A673 (cell line): ENCODE data around the gene PRDM16.

Experiments used
- EZH2 ChIP-seq: fragments of 200-600 bp; sonication (generic); IDR thresholded peaks from 2 replicates; pipeline ENCODE4 v1.6.1; 2017; ENCODE audit warnings: borderline replicate concordance, low read depth, mild to moderate bottlenecking, mixed read lengths, antibody characterized with exemption, low read length; ENCODE audit not compliant: poor library complexity, severe bottlenecking
- TF ChIP-seq, protein P1 (sequence below): fragments of 300-800, 200-600 bp; sonication (generic); conservative IDR thresholded peaks from 2 replicates; pipeline ENCODE4 v1.5.1; 2017; ENCODE audit warnings: low read depth, mild to moderate bottlenecking, antibody characterized with exemption, low read length, moderate library complexity, mixed read lengths

DNA sequence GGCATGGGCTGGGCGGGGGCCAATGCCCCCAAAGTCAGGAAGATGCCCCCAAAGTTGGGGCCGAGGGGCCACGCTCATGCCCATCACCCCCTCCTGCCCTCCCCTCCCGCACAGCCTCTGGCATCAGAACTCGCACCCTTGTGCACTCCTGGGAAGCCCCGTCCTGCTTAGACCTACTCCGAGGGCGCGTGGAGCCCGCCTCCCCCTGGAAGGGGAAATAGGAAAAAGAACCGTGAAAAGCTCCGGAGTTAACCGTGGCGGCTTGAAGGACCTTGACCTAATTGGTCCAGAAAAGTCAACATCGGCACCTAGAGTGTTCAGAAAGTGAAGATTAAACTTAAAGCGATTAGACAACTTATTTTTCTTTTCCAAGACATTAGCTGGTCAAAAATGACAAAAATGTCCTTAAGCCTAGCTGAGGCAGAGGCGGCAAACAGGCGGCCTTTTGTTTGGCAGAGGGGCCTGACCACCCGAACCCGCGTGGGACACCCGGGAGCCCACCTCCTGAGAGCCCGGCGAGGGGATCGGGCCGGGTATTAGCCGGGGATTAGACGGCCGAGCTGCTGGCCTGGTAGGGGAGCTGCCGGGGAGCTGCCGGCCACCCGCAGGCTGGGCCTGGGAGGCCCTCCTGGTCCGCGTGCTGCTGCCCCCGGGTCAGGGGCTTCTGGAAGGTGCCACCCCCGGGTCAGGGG, 65.5 kb downstream of the PRDM16 start:
- TF ChIP-seq, protein P1, sequence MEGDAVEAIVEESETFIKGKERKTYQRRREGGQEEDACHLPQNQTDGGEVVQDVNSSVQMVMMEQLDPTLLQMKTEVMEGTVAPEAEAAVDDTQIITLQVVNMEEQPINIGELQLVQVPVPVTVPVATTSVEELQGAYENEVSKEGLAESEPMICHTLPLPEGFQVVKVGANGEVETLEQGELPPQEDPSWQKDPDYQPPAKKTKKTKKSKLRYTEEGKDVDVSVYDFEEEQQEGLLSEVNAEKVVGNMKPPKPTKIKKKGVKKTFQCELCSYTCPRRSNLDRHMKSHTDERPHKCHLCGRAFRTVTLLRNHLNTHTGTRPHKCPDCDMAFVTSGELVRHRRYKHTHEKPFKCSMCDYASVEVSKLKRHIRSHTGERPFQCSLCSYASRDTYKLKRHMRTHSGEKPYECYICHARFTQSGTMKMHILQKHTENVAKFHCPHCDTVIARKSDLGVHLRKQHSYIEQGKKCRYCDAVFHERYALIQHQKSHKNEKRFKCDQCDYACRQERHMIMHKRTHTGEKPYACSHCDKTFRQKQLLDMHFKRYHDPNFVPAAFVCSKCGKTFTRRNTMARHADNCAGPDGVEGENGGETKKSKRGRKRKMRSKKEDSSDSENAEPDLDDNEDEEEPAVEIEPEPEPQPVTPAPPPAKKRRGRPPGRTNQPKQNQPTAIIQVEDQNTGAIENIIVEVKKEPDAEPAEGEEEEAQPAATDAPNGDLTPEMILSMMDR: no peak
- no peak for TF ChIP-seq EZH2
